Right cardiac atrium (tissue), 5 donors: Measurements from ENCODE around the gene TBC1D3C. TPM values are rescaled to one million over a fixed set of nuclear protein-coding genes. Genes with fewer than 3 reads are reported as not detected.
"Not testable (repeated sequence)": the region's sequence is repeated elsewhere in the genome, so short reads cannot be mapped to it uniquely, and the experiment has no call there.

Experiments used
- ATAC-seq, 2 donors: fragments of 200-7000 bp; cut with Tn5 transposase; one replicate each; pipeline versions ENCODE4 v1.8.0 to v1.9.1; 2020; ENCODE audit warnings: moderate library complexity in 2 of 2, mild to moderate bottlenecking in 1 of 2
- DNase-seq, 3 donors: peaks; one replicate each; pipeline ENCODE4 v3.0.0-alpha.2; 2020
- H3K27ac ChIP-seq: one replicate; pipeline ENCODE4 v1.5.1; 2013; ENCODE audit warnings: mild to moderate bottlenecking, low read length, control low read depth, moderate library complexity
- H3K27me3 ChIP-seq: one replicate; pipeline ENCODE4 v1.6.1; 2013; ENCODE audit not compliant: control insufficient read depth, insufficient read depth
- H3K4me1 ChIP-seq: one replicate; pipeline ENCODE4 v1.6.1; 2013; ENCODE audit warnings: low read length; ENCODE audit not compliant: control insufficient read depth, insufficient read depth
- H3K4me3 ChIP-seq: one replicate; pipeline ENCODE4 v1.5.1; 2013; ENCODE audit warnings: low read length, control low read depth
- H3K9me3 ChIP-seq: one replicate; pipeline ENCODE4 v1.6.1; 2013; ENCODE audit warnings: low read length; ENCODE audit not compliant: control insufficient read depth
- WGBS: extraction: QIAGEN DNeasy Blood & Tissue Kit; methylation state at CpG from one replicate; pipeline ENCODE4 v1.1.7; 2013; 5-methylcytosine and 5-hydroxymethylcytosine counted together
- intact Hi-C, 4 donors: fragments of 100-400 bp; cut with DNase I; formaldehyde crosslinking; loops; one replicate each; pipeline versions ENCODE4 v1.11.0 to v1.14.0; 2022 to 2023
- long read RNA-seq, 4 donors: library from polyadenylated mRNA; unstranded; transcript quantifications; one replicate each; pipeline ENCODE4 v2.0.0, GENCODE V29; 2020 to 2021
- polyA plus RNA-seq: library from polyadenylated mRNA; stranded (reverse); fragments of 200-250 nt; gene quantifications from one replicate; pipeline ENCODE4 v1.2.3, GENCODE V29; 2013
- total RNA-seq, 4 donors: library from RNA; stranded (reverse); fragmentation: NEBNext Ultra II Directional; extraction: Animal tissue kit (Norgen Biotek cat#: 25700); gene quantifications; one replicate each; pipeline ENCODE4 v1.2.1, GENCODE V29; 2021
- donor health status: healthy with polysubstance abuse.
- donor health status: DM: no; HTN: yes; CAD: no.
- donor health status: DM: no; HTN: no; CAD: no.
- donor health status: DM: no; HTN: yes; CAD: no; lungs with severe emphysema.
- donor health status: DM: yes; HTN: yes; CAD: no.

Gene TBC1D3C
- total RNA-seq (not detected), polyA plus RNA-seq (not detected)
- long read RNA-seq, donor 1, result 0 reads
- long read RNA-seq, donor 2, result 0 reads
- long read RNA-seq, donor 3, result 0 reads
- long read RNA-seq, donor 4, result 0 reads

GRCh38 chr17:38068534-38068933 is at the start of gene TBC1D3C:
TSS of gene TBC1D3C (minus strand) at chr17:38068634. CDS start at chr17:38067066, 1,568 bp downstream.
- DNase-seq, H3K27me3 ChIP-seq, H3K9me3 ChIP-seq, H3K27ac ChIP-seq, ATAC-seq, intact Hi-C loops, H3K4me3 ChIP-seq, H3K4me1 ChIP-seq: not testable (repeated sequence)
- no CpG with 5 or more reads among the region's 10 CpGs for WGBS

- H3K9me3 ChIP-seq, DNase-seq, H3K27ac ChIP-seq, H3K27me3 ChIP-seq, ATAC-seq, intact Hi-C loops, H3K4me1 ChIP-seq, H3K4me3 ChIP-seq: not testable (repeated sequence)
- no CpG with 5 or more reads among the region's 1 CpG for WGBS
Observed at GRCh38 chr17:38099262-38099661, 30.8 kb upstream of the TBC1D3C start.

- H3K4me1 ChIP-seq, H3K9me3 ChIP-seq, DNase-seq, H3K27me3 ChIP-seq, intact Hi-C loops, H3K4me3 ChIP-seq, ATAC-seq, H3K27ac ChIP-seq: not testable (repeated sequence)
- WGBS, result no CpG with 5 or more reads among the region's 2 CpGs
Observed at GRCh38 chr17:38094059-38094694, 25.7 kb upstream of the TBC1D3C start.

- peak in 2 of 3 donors; percentile 3 to 21 for DNase-seq
- intact Hi-C loops, result not testable (repeated sequence)
Observed at GRCh38 chr17:38088120-38088519, 19.7 kb upstream of the TBC1D3C start.

GRCh38 chr17:38087344-38087743 is 18.9 kb upstream of the TBC1D3C start:
- H3K9me3 ChIP-seq, intact Hi-C loops, H3K27me3 ChIP-seq, DNase-seq, H3K4me3 ChIP-seq, H3K27ac ChIP-seq, H3K4me1 ChIP-seq: not testable (repeated sequence)
- ATAC-seq, result peak; percentile 79 to 85
- WGBS, result no CpG with 5 or more reads among the region's 1 CpG

More at GRCh38 chr17:38088120-38088519, 19.7 kb upstream of the TBC1D3C start:
- H3K27me3 ChIP-seq, H3K9me3 ChIP-seq, H3K27ac ChIP-seq, ATAC-seq, H3K4me3 ChIP-seq, H3K4me1 ChIP-seq: not testable (repeated sequence)
- WGBS, result 96% methylated on average over 5 of the region's 10 CpGs

Other genes with a start within 250 kb of the TBC1D3C start
- gene TBC1D3K, start 144.2 kb downstream of the TBC1D3C start, total RNA-seq, result not detected
- not detected for gene TBC1D3K, start 144.2 kb downstream of the TBC1D3C start, polyA plus RNA-seq
- 1 to 10 TPM; 4.5 to 7.9 (median 5.8) TPM for gene TBC1D3L, start 79.6 kb downstream of the TBC1D3C start, total RNA-seq
- 2.8 TPM for gene TBC1D3L, start 79.6 kb downstream of the TBC1D3C start, polyA plus RNA-seq
- gene TBC1D3D, start 64.7 kb downstream of the TBC1D3C start, total RNA-seq, result 1 to 10 TPM in 1 of 4 donors, under 1 TPM in 2, not detected in 1; 0.24 to 1.3 (median 0.36) TPM
- gene TBC1D3D, start 64.7 kb downstream of the TBC1D3C start, polyA plus RNA-seq, result not detected
- gene TBC1D3E, start 59.3 kb upstream of the TBC1D3C start, total RNA-seq, result not detected
- not detected for gene TBC1D3E, start 59.3 kb upstream of the TBC1D3C start, polyA plus RNA-seq
- not detected for gene TBC1D3, start 123.9 kb upstream of the TBC1D3C start, total RNA-seq
- not detected for gene TBC1D3, start 123.9 kb upstream of the TBC1D3C start, polyA plus RNA-seq
- gene MRPL45, start 228.5 kb upstream of the TBC1D3C start, total RNA-seq, result 10 to 100 TPM; 25.3 to 36.2 (median 30.2) TPM
- 31.5 TPM for gene MRPL45, start 228.5 kb upstream of the TBC1D3C start, polyA plus RNA-seq